ENCODE data around the gene CCDC12. TPM values are rescaled to one million over a fixed set of nuclear protein-coding genes. Genes with fewer than 3 reads are reported as not detected.
A peak's percentile ranks its signal among the peaks of the same experiment; 100 is the strongest.

The CCDC12 gene
- total and polyA plus RNA-seq, 4 donors: 34.2 to 129 (median 70.0) TPM

- ATAC-seq (ENCODE audit: insufficient read depth, low FRiP score) (no peak), DNase-seq (no peak)
- Histone ChIP-seq H3K27me3 (ENCODE audit: control insufficient read depth in 3 of 3, insufficient read depth in 3 of 3, low read length in 2 of 3) (no peaks in the 10 kb centered on the region), H3K4me3 (no peak overlapping the region), H3K4me1 (ENCODE audit: control insufficient read depth in 5 of 5, insufficient read depth in 5 of 5, low read length in 5 of 5) (peaks cover 0 to 7% (median 0%) of the 10 kb centered on the region in 5 donors), H3K9ac (ENCODE audit: insufficient read depth in 1 of 2, low read length in 2 of 2) (no peak overlapping the region), H3K9me3 (ENCODE audit: control insufficient read depth in 4 of 4, insufficient read depth in 3 of 4, low read length in 3 of 4) (no peaks in the 10 kb centered on the region), H3K27ac (ENCODE audit: low read depth in 1 of 2, low read length in 1 of 2) (peak overlapping the region in 1 of 2 donors; percentile 37), H3K36me3 (ENCODE audit: control insufficient read depth in 4 of 4, insufficient read depth in 4 of 4, low read length in 4 of 4) (peaks cover 3 to 84% (median 6%) of the 10 kb centered on the region in 4 donors)
- TF ChIP-seq CTCF (IDR thresholded peaks at IDR 0.05; ENCODE audit: control extremely low read depth, extremely low read depth): no peak
- WGBS, 2 donors: 93 to 94% methylated on average over 16 of the region's 16 CpGs
These were observed 25.2 kb upstream of the CCDC12 start for GRCh38 chr3:47001731-47002170.

- Histone ChIP-seq H3K27ac (ENCODE audit: low read depth in 1 of 2, low read length in 1 of 2) (no peak overlapping the region), H3K4me3 (no peak overlapping the region), H3K36me3 (ENCODE audit: control insufficient read depth in 4 of 4, insufficient read depth in 4 of 4, low read length in 4 of 4) (peaks cover 0 to 84% (median 4%) of the 10 kb centered on the region in 4 donors), H3K9ac (ENCODE audit: insufficient read depth in 1 of 2, low read length in 2 of 2) (no peak overlapping the region), H3K9me3 (ENCODE audit: control insufficient read depth in 4 of 4, insufficient read depth in 3 of 4, low read length in 3 of 4) (no peaks in the 10 kb centered on the region), H3K4me1 (ENCODE audit: control insufficient read depth in 5 of 5, insufficient read depth in 5 of 5, low read length in 5 of 5) (peaks cover 0 to 7% (median 0%) of the 10 kb centered on the region in 5 donors), H3K27me3 (ENCODE audit: control insufficient read depth in 3 of 3, insufficient read depth in 3 of 3, low read length in 2 of 3) (no peaks in the 10 kb centered on the region)
- WGBS, 2 donors: 78 to 86% methylated on average over 25 of the region's 25 CpGs
- no peak for ATAC-seq (ENCODE audit: insufficient read depth, low FRiP score)
- TF ChIP-seq CTCF (IDR thresholded peaks at IDR 0.05; ENCODE audit: control extremely low read depth, extremely low read depth): no peak
- no peak for DNase-seq
These were observed 24.6 kb upstream of the CCDC12 start for GRCh38 chr3:47000922-47001730.

- TF ChIP-seq CTCF (IDR thresholded peaks at IDR 0.05; ENCODE audit: control extremely low read depth, extremely low read depth): no peak
- ATAC-seq (ENCODE audit: insufficient read depth, low FRiP score): no peak
- no peaks in the 10 kb centered on the region for H3K9me3 ChIP-seq (ENCODE audit: control insufficient read depth in 4 of 4, insufficient read depth in 3 of 4, low read length in 3 of 4)
- H3K27me3 ChIP-seq (ENCODE audit: control insufficient read depth in 3 of 3, insufficient read depth in 3 of 3, low read length in 2 of 3): no peaks in the 10 kb centered on the region
- H3K27ac ChIP-seq (ENCODE audit: low read depth in 1 of 2, low read length in 1 of 2): no peak overlapping the region
- no peak overlapping the region for H3K4me3 ChIP-seq
- peaks cover 0 to 7% (median 0%) of the 10 kb centered on the region in 5 donors for H3K4me1 ChIP-seq (ENCODE audit: control insufficient read depth in 5 of 5, insufficient read depth in 5 of 5, low read length in 5 of 5)
- peaks cover 0 to 83% (median 3%) of the 10 kb centered on the region in 4 donors for H3K36me3 ChIP-seq (ENCODE audit: control insufficient read depth in 4 of 4, insufficient read depth in 4 of 4, low read length in 4 of 4)
- WGBS, 2 donors: 96 to 99% methylated on average over 10 of the region's 10 CpGs
- DNase-seq: no peak
- no peak overlapping the region for H3K9ac ChIP-seq (ENCODE audit: insufficient read depth in 1 of 2, low read length in 2 of 2)
These were observed 23.8 kb upstream of the CCDC12 start for GRCh38 chr3:47000198-47000815.
